Effector memory CD4-positive, alpha-beta T cell (primary cell): ENCODE data around the gene NAA38.
"Not testable (repeated sequence)": the region's sequence is repeated elsewhere in the genome, so short reads cannot be mapped to it uniquely, and the experiment has no call there.

Source experiments
- DNase-seq, 3 donors: peaks; one replicate each; pipeline ENCODE4 v3.0.0-alpha.2; 2020
- H3K27ac ChIP-seq: 2 replicates; pipeline ENCODE4 v1.7.0; 2013; ENCODE audit warnings: mild to moderate bottlenecking, low read length, moderate library complexity; ENCODE audit not compliant: insufficient read depth, poor library complexity, severe bottlenecking
- H3K27me3 ChIP-seq: replicated peaks from 2 replicates; pipeline ENCODE4 v1.7.0; 2013; ENCODE audit warnings: mild to moderate bottlenecking, low read length; ENCODE audit not compliant: insufficient read depth, control insufficient read depth, poor library complexity, severe bottlenecking
- H3K36me3 ChIP-seq: 2 replicates; pipeline ENCODE4 v1.7.0; 2013; ENCODE audit warnings: mild to moderate bottlenecking, low read length, moderate library complexity; ENCODE audit not compliant: control insufficient read depth, insufficient read depth
- H3K4me1 ChIP-seq: 2 replicates; pipeline ENCODE4 v1.7.0; 2013; ENCODE audit warnings: low read length, mild to moderate bottlenecking; ENCODE audit not compliant: control insufficient read depth, insufficient read depth, poor library complexity, severe bottlenecking
- H3K4me3 ChIP-seq: 2 replicates; pipeline ENCODE4 v1.7.0; 2013; ENCODE audit warnings: low read length, low read depth, mild to moderate bottlenecking; ENCODE audit not compliant: insufficient read depth, poor library complexity, severe bottlenecking
- H3K9me3 ChIP-seq: 2 replicates; pipeline ENCODE4 v1.7.0; 2013; ENCODE audit warnings: mild to moderate bottlenecking, low read length, moderate library complexity; ENCODE audit not compliant: control insufficient read depth

NAA38 gene

GRCh38 chr17:7814969-7815368 is 42.4 kb downstream of the NAA38 start:
- DNase-seq = no peak
- Histone ChIP-seq H3K36me3 (no peaks in the 10 kb centered on the region), H3K4me1 (no peaks in the 10 kb centered on the region), H3K4me3 (no peak overlapping the region), H3K27me3 (no peaks in the 10 kb centered on the region), H3K9me3 (no peaks in the 10 kb centered on the region), H3K27ac (no peak overlapping the region)

GRCh38 chr17:7811251-7811650 is 46.1 kb downstream of the NAA38 start:
- no peak overlapping the region for H3K27ac ChIP-seq
- H3K36me3 ChIP-seq = no peaks in the 10 kb centered on the region
- H3K9me3 ChIP-seq = no peaks in the 10 kb centered on the region
- no peaks in the 10 kb centered on the region for H3K27me3 ChIP-seq
- no peak for DNase-seq
- H3K4me1 ChIP-seq = no peaks in the 10 kb centered on the region
- no peak overlapping the region for H3K4me3 ChIP-seq

GRCh38 chr17:7809791-7810343 is 47.5 kb downstream of the NAA38 start:
- H3K4me1 ChIP-seq, H3K27me3 ChIP-seq, DNase-seq, H3K9me3 ChIP-seq, H3K4me3 ChIP-seq, H3K27ac ChIP-seq, H3K36me3 ChIP-seq: not testable (repeated sequence)

GRCh38 chr17:7809086-7809790 is 48.1 kb downstream of the NAA38 start:
- DNase-seq = no peak
- Histone ChIP-seq H3K4me1 (no peaks in the 10 kb centered on the region), H3K9me3 (no peaks in the 10 kb centered on the region), H3K4me3 (no peak overlapping the region), H3K27ac (no peak overlapping the region), H3K36me3 (no peaks in the 10 kb centered on the region), H3K27me3 (no peaks in the 10 kb centered on the region)

GRCh38 chr17:7807206-7807605 is 50.2 kb downstream of the NAA38 start:
- Histone ChIP-seq H3K27me3 (no peaks in the 10 kb centered on the region), H3K27ac (no peak overlapping the region), H3K36me3 (no peaks in the 10 kb centered on the region), H3K9me3 (no peaks in the 10 kb centered on the region), H3K4me1 (no peaks in the 10 kb centered on the region), H3K4me3 (no peak overlapping the region)
- no peak for DNase-seq
